HG02588 (cell line): ENCODE measurements around the gene FGF6.

Experiments
- ATAC-seq: cut with Tn5 transposase; IDR thresholded peaks from one replicate; pipeline ENCODE4 v1.9.1; 2021; ENCODE audit warnings: mild to moderate bottlenecking, moderate library complexity; ENCODE audit not compliant: unreplicated experiment

FGF6 gene

DNA sequence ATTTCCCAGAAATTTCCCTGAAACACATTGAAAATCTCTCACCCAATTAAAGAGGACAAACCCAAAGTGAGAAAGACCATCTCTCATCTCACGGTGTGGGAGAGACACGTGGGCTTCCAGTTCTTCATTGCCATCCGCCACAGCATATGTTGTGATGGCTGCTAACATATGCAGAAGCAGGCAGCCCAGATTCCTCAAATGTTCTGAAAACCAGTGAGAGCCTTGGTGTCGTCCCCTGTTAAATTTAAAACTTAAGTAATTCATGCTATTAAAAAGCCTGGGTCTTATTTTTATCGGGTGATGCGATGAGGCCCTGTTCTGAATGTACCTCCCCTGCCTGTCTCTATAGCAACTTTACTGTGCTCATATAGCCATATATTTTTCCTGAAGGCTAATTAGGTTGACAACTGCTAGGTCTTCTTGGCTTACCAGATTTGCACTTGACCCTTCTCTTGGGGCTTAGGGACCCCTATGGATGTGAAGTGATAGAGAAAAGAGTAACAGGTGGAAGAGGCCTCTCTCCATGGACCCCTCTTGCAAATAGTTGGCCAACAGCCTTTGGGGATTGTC, 2.8 kb upstream of the FGF6 start:
- ATAC-seq = no peak

DNA sequence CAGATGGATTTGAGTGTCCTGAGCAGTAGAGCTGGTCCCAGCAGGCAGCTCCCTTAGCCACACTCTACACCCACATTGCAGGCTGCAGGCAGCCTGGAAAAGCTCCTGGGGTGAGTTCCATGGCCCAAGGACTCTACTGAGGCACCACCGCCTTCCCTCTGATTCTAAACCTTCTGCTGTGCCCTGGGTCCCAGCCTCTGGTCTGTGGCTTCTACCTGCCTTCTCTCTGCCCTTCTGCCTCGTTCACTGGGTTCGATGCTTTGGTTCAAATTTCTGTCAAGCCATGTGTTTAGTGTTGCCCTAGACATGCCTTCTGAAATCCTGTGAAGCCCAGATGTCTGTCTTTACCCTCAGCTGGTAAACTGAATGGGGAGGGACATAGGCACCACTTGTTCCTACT, 1.5 kb upstream of the FGF6 start:
- ATAC-seq = no peak

DNA sequence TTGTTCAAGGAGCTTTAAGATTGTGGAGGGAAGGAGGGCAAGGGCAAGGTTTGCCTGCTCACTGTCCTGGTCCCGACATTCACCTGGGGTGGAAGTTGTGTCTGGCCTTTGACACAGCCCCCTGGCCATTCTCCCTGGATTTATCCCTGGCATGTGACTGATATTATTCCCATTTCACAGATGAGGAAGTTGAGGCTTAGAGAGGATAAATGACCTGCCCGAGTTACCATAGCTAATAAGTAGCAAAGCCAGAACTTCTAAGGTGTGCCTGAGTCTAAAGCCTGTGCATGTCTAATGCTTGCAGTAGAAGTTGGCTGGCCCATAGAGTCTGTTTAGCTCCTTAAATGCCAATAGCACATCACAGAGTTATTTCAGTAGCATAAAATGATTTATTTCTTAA, 720 bp upstream of the FGF6 start:
- no peak for ATAC-seq

DNA sequence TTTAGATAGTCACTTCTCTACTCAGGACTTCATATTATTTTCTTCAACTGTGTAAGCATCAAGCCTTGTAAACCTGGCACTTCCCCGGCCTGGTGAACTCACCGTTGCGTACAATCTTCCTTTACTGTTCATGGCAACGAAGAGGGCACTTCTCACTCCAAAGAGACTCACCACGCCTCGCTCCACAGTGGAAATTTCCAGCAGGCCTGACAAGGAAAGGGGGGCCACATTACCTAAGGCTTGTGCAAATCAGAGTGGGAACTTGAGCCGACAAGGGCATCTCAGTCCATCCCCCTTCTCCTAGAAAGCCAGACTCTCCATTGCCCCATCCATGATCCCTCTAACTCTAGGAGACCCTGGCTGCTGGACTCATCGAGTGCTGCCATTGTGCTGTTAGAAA, 1.6 kb downstream of the FGF6 start:
- ATAC-seq = no peak

DNA sequence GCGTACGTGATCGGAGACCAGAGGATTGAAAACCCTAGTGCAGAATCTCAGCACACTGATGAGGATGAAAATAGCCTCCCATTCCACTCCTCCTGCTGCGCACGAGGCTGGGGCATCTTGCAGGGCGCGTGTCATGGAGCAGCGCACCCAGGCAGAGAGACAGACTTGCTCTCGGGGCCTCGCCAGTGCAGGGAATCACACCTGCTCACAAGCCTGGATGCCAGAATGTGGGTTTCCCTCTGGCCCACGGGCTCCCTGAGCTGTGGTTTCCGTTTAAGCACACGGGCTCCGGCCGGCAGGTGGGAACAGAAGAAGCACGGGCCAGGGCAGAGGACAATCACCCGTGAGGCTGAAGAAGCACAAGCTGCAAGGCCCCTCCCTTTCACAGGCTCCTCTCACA, 2.0 kb downstream of the FGF6 start:
- no peak for ATAC-seq

DNA sequence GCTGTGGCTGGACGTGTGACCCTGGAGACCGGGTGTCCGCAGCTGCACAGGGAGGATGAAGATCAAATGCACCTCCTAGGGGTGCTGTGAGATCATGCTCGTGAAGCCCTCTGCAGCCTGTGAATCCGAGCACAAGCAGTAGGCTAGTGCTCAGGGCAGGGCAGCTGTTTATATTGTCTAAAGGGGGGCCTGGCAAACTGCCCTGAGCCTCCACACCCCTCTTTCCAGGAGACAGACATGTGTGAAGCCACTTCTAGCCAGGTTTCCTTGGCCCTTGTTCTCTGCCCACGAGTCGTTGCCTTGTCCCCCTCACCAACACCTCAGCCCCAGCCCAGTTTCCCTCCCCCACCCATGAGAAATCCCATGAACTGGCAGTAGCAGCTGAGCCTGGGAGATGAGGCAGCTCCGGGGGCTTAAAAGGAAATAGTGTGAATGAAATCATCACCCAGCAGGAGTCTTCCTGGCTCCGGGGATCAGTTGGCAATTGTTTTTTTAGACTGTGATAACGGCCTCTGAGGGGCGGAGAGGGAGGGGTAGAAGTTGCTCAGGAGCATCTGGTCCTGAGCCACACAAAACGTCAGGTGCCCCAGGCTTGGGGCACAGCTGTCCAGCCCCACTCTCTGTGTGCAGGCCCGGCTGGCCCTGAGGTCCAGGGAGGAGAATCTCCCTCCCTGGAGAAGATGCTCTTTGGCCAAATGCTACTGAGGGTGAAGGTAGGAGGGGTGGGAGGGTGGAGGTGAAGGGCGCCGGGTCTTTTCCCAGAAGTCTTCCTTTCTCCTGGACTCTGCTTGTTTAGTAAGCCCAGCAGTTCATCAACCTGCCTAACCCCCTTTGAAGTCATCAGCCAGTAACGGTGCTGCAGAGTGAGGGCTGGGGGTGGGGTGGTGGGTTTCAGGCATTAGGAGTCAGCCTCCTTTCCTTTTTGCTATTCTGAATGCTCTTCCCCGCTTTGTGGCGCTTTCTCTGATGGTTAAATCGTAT, 4.0 kb downstream of the FGF6 start:
- ATAC-seq = no peak

DNA sequence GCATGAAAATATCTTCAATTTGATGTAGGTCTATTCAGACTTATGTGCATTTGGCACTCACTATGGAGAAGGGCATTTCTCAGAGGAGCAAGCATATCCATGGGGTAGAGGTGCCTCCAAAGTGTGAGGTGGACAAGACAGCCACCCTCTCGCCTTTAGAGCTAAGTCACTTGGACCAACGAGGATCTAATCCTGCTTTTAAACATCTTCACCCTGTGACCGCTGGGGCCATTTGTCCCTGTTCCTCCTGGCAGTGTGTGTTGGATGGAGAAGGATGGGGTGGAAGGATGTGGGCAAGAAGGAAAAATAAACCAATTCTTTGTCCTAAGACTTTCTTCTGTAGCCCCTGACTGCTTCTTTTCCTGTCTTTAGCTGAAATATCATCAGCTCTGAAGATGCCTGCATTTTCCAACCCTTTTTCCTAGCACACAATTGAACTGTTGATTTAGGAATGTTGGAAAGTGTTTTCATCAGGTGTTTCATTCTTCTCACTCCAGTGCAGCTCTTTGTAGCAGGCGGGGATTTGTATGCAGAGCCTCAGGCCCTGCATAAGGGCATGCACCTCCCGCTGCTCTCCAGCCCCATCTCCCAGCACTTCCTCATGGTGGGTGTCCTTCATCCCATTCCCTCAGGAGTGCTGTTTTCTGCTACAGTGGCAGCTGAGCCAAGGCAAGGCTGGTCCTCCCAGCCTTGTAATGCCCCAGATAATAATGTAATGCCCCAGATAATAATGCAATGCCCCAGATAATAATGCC, 5.3 kb downstream of the FGF6 start:
- ATAC-seq = no peak

DNA sequence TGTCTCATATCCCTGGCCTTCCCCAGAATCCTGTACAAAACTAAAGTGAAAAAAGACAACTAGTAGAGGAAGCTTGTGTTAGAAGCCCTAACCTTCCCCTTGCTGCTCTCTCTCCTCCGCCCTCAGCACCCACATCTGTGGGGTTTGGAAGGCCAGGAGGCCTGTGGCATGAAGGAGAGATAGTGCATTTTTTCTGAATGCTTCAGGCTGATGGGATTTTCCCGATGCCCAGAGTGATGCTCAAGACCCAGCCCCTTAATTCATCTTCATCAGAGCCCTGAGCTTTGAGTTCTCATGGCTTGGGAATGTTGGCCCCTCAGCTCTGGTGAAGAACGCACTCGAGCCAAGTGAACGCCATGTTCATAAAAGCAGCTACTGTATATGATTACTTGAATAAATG, 5.9 kb downstream of the FGF6 start:
- ATAC-seq = no peak

DNA sequence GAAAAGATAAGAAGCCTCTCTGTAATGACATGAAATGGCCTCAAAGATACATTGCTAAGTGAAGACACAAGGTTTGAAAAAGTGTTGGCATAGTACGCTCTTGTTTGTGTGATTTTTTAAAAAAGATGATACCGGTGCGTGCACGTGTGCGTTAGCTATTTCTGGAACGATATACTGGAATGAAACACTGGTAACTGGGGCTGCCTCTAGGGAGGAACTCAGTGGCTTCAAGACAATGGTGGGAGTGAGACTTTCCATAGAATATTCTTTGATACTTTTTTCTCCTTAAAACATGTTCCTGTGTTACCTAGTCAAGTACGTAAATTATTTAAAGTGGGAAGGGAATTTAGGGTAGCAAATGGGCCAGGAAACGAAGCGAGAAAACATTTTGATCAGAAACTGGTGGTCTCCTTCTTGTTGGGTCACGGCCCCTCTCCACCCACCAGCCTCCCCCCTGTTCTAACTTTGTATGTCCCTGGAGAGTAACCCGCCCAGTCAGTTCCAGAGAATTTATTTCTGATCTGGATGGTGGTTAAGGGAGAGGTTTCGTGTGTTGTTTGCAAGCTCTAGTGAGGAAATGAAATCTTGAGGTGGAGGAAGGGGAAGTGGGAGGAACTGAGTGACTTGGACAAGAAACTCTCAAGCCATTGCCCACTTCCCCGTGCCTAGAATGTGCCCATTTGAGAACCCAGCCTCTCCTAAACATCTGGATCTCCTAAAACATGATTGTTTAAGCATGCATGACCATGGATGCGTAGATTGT, 6.6 kb downstream of the FGF6 start:
- ATAC-seq = no peak

DNA sequence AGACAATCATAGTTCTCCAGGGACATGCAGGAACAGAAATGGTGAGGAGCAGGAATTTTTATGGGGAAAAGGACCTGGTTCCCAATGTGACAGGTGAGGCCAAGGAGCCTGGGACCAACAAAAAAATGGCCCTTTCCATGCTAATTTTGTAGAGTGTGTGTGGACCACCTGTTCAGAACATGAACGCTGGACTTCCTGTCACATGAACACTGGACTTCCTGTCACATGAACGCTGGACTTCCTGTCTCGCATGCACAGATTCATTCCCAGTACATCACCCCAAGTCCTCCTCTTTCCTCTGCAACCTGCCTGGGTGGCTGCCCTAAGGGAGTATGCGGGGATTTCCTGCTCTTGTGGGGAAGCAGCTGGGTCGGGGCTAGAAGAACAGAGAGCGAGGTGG, 10.1 kb downstream of the FGF6 start:
- no peak for ATAC-seq

DNA sequence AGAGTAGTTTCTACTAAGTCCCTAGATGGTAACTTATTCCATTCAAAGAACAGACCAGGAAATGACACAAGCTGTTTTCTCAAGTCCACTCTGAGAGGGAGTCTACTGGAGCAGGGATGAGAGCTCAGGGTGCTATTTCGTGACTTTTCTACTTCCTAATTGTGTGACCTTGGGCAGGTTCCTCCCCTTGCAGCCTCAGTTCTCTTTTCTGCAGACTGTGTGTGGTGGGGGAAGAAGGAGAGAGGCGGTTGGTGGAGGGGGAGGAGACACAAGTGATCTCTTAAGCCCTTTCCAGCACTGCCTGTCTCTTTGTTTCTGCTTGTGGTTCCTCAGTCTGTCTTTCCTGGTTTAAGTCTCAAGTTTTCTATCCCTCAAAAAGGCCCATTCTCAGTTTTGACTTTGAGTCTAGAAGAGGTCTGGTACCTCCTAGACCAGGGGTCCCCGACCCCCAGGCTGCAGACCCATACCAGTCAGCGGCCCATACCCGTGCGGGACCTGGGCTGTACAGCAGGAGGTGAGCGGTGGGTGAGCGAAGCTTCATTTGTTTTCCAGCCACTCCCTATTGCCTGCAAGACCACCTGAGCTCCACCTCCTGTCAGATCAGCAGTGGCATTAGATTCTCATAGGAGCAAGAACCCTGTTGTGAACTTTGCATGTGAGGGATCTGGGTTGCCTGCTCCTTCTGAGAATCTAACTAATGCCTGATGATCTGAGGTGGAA, 10.7 kb downstream of the FGF6 start:
- ATAC-seq = no peak

DNA sequence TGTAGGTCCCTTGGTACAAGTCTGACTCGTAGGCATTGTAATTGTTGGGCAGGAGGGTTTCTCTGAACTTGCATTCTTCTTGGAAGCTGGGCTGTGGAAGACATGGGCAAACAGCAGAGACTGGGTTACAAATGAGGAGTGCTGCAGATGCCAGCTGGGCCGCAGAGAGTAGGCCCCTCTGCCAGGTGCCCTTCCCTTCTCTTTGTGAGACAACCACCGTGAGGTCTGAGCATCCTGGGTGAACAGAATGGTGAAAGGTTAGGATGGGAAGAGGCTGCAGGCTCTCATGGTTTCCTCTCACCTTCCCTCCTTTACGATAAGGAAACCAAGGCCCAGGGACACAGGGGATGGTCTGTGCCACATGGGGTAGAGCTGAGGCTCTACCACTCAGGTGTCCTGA, 11.3 kb downstream of the FGF6 start:
- no peak for ATAC-seq

DNA sequence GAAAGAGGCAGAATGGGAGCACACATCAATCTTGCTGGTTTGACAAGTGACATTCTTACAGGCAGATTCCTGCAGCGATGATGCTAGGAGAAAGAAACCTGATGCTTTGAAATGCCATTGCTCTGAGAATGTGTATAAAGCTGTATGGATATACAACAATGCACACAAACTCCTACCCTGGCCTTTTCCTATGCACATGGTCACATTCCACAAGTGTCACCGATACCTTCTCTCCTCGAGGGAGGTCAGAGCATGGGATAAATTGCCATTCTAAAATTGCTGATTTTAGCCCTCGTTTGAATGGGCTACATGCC, 11.9 kb downstream of the FGF6 start:
- no peak for ATAC-seq

DNA sequence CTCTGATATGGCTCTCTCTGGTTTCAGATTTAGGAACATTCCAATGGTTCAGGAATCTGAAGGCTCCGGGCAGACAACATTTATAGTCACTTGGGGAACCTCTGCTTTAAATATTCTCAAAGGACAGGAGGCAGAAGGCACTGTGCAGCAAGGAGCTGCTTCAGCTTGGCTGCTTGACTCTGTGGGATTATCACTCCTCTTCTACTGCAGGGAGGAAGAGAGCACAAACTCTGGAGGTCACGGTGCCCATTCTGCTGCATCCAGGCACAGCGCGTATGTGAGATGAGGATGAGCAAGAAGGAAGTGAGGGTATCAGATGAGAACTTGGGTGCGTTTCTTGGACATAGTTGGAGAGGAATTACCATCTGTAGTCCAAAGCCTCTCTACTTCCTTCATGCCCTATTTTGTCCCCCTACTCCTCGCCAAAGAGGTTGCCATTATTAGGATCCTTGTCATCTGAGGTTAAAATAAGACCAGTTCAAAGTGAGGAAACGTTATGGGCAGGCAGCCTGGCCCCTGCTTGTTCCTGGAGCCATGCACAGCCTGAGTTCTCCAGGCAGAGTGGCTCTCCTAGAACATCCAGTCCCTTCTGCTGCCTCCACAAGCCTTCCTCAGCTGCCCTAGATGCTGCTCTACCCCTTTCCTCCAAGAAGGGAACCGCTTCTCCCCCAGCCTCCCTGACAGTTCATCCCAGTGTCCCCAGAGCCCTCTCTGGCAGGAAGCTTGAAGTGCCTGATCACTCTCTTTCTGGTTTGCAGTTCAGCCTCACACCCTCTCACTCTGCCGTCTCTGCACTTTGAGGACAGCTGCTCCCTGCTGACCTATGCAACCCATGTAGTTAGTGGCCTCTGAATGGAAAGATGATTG, 12.5 kb downstream of the FGF6 start:
- ATAC-seq = no peak

DNA sequence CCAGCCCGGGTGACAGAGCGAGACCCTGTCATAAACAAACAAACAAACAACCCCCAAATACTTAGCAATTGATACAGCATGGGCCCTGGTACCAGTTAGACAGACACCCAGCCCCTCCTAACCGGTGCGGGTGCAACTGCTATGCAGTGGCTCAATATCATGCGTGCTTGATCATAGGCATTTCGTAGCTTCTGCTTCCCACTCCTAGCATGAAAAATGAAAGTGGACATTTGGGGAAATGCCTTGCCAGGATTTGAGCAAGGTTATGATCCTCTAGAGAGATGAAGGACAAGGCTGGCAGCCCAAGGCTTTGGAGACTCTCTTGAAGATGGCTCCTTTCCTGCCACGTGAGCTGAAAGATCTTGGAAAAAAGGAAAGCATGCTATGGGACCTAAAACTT, 13.7 kb downstream of the FGF6 start:
- ATAC-seq = no peak

DNA sequence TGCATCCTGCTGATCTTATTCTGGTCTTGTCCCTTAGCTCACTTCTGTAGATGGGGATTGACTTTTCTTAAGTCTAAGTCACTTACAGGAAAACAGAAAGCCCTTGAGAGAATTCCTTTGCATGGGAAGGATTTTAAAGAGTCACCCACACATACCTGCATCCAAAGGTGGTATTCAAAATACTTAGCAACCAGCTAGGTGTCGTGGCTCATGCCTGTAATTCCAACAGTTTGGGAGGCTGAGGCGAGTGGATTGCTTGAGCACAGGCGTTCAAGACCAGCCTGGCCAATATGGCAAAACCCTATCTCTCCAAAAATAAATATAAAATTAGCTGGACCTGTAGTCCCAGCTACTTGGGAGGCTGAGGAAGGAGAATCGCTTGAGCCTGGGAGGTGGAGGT, 14.2 kb downstream of the FGF6 start:
- ATAC-seq = no peak

DNA sequence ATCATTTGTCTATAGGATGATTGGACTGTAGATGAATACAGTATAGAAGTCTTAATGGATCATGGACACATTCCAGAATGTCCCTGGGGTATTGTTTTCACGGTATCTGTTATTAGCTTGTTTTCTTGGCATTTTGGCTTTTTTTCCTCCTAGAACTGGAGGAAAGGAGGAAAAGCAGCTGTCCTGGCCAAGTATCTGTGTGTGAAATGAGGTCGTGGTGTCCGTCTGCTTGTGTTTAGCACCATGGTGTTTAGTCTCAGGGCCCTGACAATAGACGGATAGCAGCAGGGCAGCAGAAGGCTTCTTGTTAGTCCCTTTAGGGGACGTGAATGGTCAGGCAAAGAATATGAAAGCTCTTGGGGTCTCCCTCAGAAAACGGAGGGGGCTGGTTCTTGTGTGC, 21.2 kb downstream of the FGF6 start:
- ATAC-seq = no peak

DNA sequence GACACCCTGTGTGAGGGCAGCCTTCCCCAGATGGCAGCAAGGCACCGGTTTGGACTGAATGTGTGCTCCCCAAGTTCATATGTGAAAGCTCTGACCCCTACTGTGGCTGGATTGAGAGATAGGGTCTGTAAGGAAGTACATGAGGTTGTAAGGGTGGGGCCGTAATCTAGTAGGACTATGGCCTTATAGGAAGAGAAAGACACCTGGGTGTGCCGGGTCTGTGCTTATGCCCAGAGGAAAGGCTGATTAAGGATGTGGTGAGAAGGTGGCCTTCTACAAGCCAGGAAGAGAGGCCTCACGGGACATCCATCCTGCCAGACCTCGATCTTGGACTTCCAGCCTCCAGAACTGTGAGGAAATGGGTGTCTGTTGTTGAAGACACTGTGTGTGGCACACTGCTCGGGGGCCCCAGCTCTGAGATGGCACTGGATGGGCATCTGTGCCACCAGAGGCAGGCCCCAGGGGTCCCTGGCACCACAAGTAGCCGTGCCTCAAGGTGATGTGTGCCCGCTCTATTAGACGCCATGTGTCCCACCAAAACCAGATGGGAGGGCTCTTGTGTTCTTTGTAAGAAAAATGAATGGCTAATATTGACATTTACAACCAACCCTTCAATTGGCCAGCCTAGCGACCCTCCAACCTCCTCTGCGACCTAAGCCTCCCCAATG, 22.0 kb downstream of the FGF6 start:
- no peak for ATAC-seq

DNA sequence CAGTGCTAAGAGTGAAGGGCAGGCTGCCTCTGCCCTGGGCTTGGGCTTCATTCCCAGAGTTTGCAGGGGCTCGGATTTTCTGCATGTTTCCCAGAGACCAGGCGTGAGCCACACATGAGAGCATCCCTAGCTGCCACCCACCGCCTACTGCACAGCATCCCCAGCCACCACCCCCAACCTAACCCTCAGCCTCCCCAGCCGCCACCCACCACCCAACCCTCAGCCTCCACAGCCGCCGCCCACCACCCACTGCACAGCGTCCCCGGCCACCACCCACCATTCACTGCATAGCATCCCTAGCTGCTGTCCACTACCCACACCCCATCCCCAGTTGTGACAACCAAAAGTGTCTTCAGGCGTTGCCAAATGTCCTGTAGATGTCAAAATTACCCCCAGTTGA, 22.6 kb downstream of the FGF6 start:
- no peak for ATAC-seq
